Fibroblast of villous mesenchyme (primary cell): ENCODE data around the gene AGPAT4. TPM values are rescaled to one million over a fixed set of nuclear protein-coding genes. Genes with fewer than 3 reads are reported as not detected.

Experiments
- DNase-seq: peaks from one replicate; pipeline ENCODE4 v3.0.0-alpha.2; 2010; ENCODE audit warnings: low read depth
- H3K4me3 ChIP-seq: 2 replicates; pipeline ENCODE4 v1.5.1; 2011; ENCODE audit warnings: low read depth, mild to moderate bottlenecking, low read length
- total RNA-seq: library from RNA; depleted of rRNA; stranded (reverse); fragments of >200 nt; gene quantifications from 2 replicates; pipeline ENCODE4 v1.2.3, GENCODE V29; 2012
- TF ChIP-seq, protein P1 (sequence below): IDR thresholded peaks from 2 replicates; pipeline ENCODE4 v1.5.1; 2012; ENCODE audit warnings: low read depth, mild to moderate bottlenecking, low read length; ENCODE audit not compliant: insufficient read depth

Gene AGPAT4
- total RNA-seq, 1 donor: 11.2 TPM

GRCh38 chr6:161100072-161100471 lies 173.8 kb downstream of the AGPAT4 start:
- DNase-seq: peak; percentile 32
- TF ChIP-seq, protein P1, sequence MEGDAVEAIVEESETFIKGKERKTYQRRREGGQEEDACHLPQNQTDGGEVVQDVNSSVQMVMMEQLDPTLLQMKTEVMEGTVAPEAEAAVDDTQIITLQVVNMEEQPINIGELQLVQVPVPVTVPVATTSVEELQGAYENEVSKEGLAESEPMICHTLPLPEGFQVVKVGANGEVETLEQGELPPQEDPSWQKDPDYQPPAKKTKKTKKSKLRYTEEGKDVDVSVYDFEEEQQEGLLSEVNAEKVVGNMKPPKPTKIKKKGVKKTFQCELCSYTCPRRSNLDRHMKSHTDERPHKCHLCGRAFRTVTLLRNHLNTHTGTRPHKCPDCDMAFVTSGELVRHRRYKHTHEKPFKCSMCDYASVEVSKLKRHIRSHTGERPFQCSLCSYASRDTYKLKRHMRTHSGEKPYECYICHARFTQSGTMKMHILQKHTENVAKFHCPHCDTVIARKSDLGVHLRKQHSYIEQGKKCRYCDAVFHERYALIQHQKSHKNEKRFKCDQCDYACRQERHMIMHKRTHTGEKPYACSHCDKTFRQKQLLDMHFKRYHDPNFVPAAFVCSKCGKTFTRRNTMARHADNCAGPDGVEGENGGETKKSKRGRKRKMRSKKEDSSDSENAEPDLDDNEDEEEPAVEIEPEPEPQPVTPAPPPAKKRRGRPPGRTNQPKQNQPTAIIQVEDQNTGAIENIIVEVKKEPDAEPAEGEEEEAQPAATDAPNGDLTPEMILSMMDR: peak; percentile 31
- no peak overlapping the region for H3K4me3 ChIP-seq

GRCh38 chr6:161095916-161096315 lies 177.9 kb downstream of the AGPAT4 start:
- TF ChIP-seq, protein P1: no peak
- H3K4me3 ChIP-seq: no peak overlapping the region
- peak; percentile 18 for DNase-seq

DNA sequence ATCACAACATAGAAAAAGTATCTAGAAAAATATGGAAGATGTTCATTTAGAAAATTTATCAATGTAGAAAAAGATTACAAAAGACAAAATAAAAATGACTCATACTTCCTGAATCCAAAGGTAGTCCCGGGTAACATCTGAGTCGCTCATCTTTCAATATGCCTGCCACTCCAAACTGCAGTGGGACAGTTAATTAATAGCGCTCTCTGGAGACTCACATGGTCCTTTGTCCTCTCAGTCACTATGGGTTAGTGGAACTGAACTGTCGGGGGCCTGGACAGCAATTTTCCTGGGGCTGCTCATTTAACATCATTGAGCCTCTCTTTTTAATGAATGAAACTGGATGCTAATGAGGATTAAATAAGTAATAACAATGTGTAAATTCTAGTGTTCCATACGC lies 178.9 kb downstream of the AGPAT4 start:
- DNase-seq: no peak
- TF ChIP-seq, protein P1: no peak
- no peak overlapping the region for H3K4me3 ChIP-seq

GRCh38 chr6:161091972-161092701 lies 181.7 kb downstream of the AGPAT4 start:
- TF ChIP-seq, protein P1: no peak
- peak; percentile 95 for DNase-seq
- H3K4me3 ChIP-seq: no peak overlapping the region

GRCh38 chr6:161091151-161091550 lies 182.7 kb downstream of the AGPAT4 start:
- TF ChIP-seq, protein P1: no peak
- no peak overlapping the region for H3K4me3 ChIP-seq
- no peak for DNase-seq

- DNase-seq: peak; percentile 11
- TF ChIP-seq, protein P1: no peak
Measured at GRCh38 chr6:161088676-161089328, 185.1 kb downstream of the AGPAT4 start.

More at GRCh38 chr6:161088676-161089328, 185.1 kb downstream of the AGPAT4 start:
- H3K4me3 ChIP-seq: no peak overlapping the region
